GM18520 (cell line): ENCODE results near the gene LDLRAD3.

ENCODE experiments used
- ATAC-seq: cut with Tn5 transposase; IDR thresholded peaks from one replicate; pipeline ENCODE4 v1.9.1; 2021; ENCODE audit not compliant: unreplicated experiment

LDLRAD3 gene

DNA sequence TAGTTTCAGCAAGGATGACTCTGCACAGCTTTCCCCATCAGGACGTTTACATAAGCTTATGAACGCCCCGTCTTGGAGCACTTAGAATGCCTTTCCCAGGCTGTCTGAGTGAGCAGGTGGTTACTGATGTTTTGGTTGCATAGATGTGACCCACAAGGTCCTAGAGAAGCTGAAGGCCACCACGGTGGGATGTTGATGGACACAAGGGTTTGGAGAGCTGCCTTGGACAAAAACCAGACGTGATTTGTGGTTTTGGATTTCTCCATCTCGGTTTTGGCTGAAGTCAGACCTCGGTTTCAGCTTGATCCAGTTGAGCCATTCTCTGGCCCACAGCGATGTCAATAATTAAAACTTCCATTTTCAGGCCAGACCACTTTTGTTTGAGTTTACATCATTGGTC, 151.9 kb downstream of the LDLRAD3 start:
- no peak for ATAC-seq

DNA sequence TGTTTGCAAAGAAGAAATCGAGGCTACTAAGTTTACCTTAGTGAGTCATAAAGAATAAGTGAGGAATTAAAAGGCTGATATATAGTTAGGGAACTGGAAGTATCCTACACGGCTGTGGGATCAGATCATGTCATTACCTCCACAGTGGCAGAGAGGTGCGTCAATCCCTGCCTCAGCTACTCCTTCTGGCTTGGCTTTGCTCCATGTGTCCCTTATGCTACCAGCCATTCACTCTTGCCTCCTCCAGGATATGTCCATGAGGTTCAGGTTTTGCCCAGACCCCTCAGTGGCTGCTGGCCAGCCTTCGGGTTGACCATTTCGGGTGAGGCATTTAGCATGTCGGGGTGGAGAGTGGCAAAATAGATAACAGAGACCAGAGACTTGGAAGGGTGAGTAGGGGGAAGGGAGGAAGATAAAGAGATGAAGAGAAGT, 153.4 kb downstream of the LDLRAD3 start:
- no peak for ATAC-seq

DNA sequence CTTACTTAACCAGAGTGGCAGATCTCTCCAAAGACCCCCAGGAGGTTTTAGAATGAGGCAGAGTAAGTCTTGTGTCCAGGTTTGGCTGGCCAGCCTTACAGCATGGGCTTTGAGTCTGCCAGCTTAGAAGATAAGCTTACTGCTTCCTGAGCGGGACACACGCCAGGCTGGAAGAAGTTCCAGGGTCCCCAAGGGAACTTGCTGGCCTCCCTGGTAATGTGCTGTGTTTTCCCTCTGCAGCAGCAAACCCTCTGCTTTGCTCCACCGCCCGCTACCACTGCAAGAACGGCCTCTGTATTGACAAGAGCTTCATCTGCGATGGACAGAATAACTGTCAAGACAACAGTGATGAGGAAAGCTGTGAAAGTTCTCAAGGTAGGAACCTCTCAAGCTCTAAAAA, 154.2 kb downstream of the LDLRAD3 start:
- no peak for ATAC-seq

DNA sequence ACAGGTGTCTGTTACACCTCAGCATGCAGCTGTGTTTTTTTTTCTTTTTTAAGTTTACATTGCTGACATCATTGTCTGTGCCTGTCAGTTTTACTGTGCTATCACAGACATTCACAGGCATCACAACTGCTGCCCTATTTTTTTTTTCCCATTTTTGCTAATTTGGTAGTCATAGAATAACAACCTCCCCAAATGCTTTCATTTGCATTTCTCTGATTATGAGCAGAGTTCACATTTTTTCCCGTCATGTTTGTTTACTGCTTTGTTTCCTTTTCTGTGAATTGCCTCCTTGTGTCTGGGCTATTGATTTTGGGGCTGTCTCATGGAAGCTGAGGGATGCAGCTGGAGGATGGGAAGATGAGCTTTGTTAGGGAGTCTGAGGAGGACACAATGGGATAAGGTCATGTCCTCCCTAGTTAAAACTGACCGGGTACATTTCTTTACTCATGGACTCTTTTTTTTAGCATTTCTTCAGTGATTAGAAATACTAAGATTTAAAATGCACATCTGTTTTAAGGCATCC, 155.1 kb downstream of the LDLRAD3 start:
- no peak for ATAC-seq

DNA sequence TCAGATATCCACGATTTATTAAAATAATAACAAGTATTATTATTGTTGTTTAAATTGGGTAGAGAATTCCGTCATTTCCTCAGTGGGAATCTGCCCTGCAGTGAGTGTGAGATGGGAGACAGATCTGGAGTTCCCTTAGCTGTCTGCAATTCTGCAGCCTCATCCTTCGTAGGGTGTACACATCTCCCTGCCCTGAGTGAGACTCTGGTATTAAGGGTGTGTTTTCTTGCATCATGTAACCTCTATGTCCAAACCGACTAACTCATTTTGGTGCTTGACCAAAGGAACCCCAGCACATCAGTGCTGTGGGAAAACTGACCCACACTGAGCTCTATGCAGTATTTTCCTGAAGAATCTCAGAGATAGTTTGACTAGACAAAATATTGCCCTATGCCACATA, 157.6 kb downstream of the LDLRAD3 start:
- no peak for ATAC-seq

DNA sequence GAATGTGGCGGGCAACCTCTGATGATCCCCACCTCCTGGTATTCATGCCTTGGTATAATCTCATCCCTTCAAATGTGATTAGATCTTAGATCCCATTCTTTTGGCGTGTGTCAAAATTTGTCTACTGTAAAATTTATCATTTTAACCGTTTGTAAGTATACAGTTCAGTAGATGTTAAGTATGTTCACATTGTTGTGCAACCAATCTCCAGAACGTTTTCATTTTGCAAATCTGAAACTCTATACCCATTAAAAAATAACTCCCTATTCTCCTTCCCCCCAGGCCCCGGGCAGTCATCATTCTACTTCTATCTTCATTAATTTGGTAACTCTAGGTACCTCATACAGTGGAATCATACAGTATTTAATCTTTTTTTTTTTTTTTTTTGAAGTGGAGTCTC, 159.0 kb downstream of the LDLRAD3 start:
- no peak for ATAC-seq

DNA sequence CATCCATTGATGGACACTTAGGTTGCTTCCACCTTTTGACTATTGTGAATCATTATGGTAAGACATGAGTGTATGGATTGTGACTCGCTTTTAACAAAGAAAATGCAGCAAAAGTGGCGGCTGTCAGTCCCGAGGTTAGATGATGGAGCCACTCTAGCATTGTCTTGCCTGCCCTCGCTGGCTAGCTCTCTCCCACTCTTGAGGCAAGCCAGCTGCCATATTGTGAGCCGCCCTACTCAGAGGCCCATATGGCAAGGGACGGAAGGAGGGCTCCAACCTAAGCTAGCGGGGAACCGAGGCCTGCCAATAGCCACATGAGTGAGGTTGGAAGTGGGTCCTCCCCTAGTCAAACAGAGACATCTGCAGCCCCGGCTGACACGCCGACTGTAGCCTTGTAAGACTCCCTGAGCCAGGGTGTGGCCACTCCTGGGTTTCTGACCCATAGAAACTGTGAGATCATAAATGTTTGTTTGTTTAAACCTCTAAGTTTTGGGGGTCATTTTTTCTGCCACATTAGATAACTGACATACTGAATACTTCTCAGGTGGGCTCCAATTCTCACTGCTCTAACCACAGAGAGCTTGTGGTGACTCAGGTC, 160.2 kb downstream of the LDLRAD3 start:
- no peak for ATAC-seq

DNA sequence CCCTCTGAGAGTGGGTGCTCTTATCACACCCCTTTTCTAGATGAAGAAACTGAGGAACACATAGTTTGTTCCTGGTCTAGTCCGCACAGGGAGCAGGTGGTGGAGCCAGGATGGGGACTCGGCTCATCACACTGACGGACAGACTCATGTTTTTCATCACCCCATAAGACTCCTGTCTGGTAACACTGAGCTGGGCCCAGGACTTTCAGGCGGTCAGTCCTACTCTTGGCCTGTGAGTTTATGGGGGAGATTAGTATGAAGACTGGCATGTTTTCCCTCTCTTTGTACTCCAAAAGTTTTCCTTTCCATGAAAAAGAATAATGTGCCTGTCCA, 160.8 kb downstream of the LDLRAD3 start:
- ATAC-seq = no peak

DNA sequence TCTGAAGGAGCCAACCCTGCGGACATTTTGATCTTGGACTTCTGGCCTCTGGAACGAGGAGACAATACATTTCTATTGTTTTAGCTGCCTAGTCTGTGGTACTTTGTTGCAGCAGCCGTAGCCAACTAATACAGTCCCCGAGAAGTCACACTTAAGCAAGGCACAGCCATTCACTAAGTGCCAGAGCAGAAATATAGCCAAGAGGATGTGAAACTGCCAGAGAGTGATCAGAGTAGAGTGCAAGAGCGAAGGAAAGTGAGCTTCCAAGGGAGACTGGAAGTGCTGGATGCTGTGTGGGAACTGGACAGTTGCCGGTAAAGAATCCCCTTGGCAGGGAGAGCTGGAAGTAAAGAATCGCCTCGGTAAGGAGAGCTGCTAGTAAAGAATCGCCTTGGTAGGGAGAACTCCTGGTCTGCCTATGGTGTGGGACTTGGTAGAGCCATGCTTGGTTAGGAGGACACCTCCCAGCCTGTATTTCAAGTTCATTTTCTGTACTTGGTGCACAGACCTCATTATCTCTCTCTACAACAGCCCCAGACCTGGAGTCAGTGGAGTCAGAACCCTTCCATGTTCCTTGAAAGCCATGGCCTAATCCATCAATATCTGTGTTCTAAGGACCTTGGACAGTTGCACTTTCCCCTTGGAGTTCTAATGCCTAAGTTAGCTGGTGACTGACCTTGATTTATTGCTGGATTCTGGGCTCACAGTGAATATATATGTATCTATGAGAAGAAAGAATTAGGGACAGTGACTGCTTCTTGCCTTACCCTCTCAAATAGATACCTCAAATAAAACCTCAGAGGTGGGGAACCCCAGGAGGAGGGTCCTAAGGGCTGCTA, 162.1 kb downstream of the LDLRAD3 start:
- ATAC-seq = no peak

DNA sequence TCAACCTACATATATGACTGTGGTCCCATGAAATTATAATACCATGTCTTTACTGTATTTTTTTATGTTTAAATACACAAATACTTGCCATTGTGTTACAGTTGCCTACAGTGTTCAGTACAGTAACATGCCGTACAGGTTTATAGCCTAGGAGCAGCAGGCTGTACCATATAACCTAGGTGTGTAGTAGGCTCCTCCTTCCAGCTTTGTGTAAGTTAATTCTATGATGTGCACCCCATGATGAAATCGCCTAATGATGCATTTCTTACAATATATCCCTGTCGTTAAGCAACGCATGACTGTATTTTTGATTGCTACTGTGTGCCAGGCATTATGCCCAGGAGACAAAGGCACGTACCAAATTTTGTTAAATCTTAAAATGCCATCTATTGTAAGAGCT, 163.7 kb downstream of the LDLRAD3 start:
- ATAC-seq = no peak

DNA sequence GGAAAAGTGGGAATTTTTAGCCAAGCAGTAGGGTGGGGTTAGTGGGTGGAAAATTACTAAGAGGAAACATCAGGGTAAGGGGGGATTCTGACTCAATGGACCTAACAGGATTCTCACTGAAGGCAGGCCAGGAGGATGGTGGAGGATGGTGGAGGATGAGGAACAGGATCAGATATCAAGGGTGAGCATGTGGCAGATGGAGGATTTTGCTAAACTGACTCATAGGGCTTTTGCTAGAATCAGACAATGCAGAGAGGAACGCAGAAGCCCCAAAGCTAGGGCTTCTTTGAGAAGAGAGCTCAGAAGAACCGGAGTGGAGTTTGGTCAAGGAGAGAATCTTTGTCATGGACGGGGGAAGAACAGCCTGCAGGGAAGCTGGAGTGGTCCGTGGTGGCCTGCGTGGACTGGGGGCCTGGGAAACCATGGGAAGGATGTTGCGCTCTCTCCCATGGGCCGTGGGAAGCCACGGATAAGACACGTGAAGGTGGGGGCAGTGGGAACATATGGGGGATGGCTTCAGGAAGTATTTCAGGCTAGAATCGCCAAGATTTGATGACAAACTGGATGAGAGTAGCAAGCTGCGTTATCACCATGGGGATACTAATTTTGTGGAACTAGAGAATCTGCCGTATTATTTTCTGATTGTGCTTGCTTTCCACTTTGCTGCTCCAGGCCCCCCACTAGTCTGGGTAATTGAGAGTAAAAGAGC, 165.2 kb downstream of the LDLRAD3 start:
- ATAC-seq = no peak

DNA sequence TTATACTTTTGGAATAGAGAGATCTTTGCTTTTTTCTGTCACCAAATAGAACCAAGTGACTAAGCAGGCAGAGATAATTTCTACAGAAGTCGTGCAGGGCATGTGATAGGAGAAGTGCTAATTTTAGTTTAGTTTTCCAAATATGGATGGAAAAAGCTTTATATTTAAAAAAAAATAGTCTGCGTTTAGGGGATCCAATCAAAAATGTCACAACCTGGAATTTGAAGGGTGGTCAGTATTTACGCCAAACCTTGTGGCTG, 165.7 kb downstream of the LDLRAD3 start:
- no peak for ATAC-seq

DNA sequence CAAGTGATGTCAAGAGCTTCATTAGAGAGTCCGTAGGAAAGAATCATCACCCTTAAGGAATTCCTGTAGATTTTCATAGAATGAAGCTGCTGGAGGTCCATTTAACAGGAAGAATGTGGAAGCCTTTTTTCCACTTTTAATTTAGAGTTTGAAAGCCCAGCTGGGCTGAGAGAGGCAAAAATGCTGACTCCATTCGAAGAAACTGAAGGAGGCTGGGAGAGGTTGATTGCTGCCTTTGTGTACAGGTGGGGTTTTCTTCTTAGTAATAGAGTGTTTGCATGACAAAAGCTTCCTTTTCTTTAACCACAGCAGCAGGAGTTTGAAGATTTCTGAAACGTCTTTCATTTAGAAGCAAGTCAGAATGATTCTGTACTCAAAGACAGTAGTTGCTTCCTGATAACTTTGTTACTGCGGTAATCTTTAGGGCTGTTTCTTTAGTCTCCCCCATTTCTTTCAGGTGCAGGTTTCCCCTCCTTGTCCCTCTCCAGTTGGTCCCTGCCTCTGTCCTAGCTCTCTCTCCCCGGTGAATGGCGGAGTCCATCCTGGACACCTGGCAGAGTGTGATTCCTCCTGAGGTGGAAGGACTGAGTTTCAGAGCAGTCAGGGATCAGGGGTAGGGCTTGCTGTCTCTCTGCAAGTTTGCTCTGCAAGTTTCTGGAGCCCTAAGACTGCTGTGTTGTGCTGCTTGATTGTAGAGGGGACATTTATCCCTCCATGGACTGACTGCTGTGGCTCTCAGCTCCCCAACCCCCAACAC, 166.2 kb downstream of the LDLRAD3 start:
- ATAC-seq = no peak

DNA sequence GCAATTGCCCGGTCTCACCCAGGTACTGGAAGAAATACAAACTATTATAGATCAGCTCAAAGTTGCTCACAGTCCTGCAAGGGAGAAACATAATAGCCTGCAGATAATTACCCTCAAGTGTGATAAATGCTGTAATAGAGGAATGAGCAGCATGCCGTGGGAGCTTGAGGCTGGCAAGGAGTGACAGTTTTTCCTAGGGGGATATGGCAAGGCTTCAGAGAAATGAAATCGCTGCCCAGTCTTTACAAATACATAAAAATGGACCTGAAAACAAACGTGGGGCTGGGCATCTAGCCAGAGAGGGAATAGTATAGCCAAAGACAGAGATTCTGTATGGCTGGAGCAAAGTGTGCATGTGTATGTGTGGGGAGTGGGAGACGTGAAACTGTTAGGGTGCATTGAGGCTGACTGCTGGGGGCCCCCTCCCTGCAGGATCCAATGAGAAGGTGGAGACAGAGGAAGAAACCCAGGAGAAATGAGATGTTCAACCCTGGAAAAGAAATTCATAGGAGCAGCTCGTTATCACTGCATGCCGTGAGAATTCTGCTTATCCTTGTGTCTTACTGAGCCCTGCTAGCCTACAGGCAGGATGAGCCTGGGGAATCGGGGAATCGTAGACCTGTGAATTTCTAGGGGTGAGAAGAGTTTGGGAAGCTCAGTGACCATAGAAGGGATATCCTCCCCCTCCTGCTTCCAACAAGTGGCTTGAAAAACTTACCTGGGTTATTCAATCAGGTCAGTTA, 167.0 kb downstream of the LDLRAD3 start:
- ATAC-seq = no peak

DNA sequence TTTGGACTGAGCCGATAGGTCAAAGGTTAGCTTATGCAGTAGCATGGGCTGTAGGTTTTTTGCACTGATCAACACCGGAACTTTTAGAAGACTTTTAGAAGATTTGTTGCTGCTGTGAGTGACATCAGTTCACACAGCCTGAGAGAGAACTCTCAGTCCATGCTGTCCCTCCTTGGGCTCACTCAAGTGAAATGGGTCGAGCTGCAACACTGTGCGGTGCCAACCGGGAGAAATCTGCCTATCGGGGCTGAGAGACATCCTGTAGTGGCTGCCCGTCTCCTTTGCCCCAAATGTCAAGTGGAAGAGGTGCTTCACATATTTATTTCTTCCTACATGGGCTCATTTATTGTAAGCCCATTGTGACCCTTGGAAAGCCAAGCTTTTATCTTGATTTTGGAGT, 170.2 kb downstream of the LDLRAD3 start:
- no peak for ATAC-seq

DNA sequence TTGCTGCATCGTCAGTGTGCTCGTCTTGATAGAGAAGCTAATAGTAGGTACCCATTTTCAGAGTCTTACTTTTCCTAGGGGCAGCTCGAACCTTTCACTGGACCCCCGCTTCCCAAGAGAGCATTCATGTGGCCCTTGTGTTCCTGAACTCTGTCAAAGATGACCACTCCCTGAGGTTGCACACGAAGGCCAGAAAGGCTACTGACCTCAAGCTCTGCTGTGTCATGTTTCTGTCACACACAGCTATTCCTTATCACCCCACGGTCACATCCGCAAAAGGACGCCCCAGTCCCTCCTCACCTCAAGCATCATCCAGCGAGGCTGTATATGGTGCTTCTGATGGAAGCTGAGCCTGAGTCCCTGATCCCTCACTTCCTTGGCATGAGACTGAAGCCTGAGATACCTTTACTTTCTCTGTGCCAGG, 171.5 kb downstream of the LDLRAD3 start:
- ATAC-seq = no peak

DNA sequence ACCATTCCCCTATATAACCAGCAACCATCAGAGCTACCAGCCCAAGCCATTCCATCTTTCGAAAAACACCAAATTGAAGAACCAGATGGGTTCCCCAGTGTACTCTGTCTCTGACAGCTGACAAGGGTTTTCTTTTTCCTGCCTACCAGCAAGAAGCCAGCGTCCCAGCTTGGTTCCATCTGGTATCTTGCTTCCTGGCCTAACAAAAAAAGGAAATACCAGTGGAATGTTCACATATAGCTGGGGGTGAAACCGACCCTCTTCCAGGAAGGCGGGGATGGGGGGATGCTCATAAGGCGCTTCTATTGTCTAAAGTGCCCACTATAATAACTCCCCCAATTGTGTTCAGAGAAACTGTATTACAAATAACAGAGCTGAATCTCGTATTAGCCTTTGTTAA, 172.3 kb downstream of the LDLRAD3 start:
- ATAC-seq = no peak

DNA sequence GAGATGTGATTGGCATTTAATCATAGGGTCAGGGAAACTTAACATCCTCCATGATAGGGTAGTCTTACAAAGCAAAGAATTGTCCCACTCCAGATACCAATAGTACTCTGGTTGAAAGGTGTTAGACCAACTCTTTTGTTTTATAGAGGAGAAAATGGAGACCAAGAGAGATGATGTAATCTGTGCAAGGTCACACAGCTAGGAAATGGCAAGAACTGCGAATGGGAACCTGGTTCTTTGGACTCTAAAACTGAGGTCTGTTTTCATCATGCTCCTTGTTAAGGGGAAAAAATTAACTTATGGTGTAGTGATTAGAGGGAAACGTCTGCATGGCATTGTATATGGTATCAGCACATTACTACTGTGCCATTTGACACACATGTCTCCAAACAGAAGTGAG, 174.2 kb downstream of the LDLRAD3 start:
- no peak for ATAC-seq

DNA sequence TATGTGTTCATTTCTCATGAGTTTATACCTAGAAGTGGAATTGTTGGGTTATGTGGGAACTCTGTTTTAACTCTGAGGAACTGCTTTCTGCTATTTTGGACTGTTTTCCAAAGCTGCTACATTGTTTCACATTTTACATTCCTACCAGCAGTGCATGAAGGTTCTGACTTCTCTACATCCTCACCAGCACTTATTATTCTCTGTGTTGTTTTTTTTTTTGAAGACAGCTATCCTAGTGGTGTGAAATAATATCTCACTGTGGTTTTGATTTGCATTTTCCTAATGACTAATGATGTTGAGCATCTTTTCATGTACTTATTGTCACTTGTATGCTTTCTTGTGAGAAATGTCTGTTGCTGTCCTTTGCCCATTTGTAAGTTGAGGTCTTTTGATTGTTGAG, 175.4 kb downstream of the LDLRAD3 start:
- no peak for ATAC-seq

DNA sequence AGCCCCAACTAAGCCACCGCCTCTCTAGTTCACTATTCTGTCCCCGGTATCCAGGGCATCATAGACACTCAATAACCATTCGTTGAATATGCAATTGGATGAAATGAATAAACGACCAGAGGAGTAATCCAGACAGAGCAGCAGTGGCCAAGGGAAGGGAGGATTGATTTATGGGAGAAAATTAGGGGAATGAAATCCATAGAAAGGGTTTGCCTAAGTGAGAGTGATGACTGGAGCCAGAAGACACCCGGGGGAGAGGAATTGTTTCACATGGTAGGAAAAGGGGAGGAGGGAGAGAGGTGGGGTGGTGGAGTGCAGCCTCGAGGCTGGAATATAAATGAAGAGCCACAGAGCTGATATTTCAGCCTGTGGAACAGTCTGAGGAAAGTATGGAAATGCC, 177.2 kb downstream of the LDLRAD3 start:
- no peak for ATAC-seq

DNA sequence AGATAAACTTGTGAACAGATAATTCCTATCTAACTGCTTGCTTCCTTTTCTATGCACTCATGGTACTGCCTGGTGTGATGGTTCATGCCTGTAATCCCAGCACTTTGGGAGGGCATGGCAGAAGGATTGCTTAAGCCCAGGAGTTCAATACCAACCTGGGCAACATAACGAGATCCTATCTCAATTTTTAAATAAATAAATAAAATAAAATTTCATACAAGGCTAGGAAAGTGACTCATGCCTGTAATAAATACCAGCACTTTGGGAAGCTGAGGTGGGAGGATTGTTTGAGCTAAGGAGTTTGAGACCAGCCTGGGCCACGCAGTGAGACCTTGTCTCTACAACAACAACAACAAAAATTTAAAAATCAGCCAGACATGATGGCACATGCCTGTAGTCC, 178.8 kb downstream of the LDLRAD3 start:
- ATAC-seq = no peak
